Measurements from ENCODE around the gene TLR8. TPM values are rescaled to one million over a fixed set of nuclear protein-coding genes. Genes with fewer than 3 reads are reported as not detected.

Gene TLR8
- total RNA-seq, 1 donor from 2014 or later: 0.47 TPM

DNA sequence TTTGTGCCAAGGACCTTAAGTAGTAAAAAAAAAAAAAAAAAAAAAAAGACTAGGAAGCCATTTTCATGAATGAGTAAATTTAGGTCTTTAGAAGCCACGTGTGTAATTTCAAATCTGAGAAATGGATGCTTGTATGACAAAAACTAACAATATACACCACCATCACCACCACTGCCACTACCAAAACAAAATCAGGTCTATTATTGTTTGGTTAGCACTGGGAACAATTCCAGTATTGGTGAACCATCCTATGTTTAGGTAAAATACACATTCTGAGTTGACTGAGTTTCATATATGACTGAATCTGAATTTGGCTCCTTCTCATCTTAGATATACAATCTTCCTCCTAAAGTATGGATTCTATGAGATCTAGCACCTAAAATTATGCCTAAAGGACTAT lies 59.7 kb downstream of the TLR8 start:
- DNase-seq: no peak

DNA sequence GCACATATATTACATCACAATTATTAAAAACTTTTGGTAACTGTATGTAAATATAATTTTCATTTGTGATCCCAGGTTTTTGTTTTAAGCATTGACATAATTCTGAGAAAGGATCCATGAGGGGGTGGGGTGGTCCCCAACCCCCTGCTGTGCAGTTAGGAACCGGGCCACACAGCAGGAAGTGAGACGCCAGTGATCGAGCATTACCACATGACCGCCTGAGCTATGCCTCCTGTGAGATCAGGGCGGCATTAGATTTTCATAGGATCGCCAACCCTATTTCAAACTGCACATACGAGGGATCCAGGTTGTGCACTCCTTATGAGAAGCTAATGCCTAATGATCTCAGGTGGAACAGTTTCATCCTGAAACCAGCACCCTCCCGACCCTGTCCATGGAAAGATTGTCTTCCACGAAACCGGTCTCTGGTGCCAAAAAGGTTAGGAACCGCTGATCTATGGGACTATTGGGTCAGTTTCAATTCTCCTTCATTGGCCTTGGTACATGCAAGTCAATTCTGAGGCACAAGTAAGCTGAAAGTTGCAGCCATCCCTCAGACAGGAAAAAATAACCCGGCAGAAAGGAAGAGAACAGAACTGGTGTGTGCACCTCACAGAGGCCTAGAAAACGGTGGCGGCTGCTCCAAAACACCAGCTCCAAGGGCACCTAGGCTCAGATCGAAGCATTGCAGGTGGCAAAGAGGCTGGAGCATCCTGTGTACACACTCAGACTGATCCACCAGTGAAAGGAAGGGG lies 61.5 kb downstream of the TLR8 start:
- DNase-seq: no peak

DNA sequence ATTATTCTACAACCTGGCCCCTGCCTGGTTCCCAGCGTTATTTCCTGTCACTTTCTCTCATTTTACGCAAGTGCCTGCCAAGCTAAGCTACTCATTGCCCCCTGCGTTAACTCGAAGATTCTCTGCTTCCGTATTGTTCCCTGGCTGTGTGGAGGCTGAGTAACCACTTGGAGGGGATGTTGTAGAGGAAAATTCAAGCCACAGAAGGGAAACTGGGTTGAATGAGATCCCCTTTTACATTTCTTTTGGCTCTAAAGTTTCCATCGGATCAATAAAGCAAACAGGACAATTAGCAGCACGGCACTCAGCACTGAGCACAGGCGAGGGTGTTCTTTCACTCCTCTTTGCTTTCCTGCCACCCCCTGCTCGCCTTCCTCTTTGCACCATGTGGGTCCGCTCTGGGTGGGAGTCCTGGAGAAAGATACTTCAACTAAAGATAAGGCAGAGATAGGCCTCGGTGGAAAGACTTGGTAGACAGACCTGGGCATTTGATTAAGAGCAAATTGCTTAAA lies 64.3 kb downstream of the TLR8 start:
- peak; percentile 12 for DNase-seq

DNA sequence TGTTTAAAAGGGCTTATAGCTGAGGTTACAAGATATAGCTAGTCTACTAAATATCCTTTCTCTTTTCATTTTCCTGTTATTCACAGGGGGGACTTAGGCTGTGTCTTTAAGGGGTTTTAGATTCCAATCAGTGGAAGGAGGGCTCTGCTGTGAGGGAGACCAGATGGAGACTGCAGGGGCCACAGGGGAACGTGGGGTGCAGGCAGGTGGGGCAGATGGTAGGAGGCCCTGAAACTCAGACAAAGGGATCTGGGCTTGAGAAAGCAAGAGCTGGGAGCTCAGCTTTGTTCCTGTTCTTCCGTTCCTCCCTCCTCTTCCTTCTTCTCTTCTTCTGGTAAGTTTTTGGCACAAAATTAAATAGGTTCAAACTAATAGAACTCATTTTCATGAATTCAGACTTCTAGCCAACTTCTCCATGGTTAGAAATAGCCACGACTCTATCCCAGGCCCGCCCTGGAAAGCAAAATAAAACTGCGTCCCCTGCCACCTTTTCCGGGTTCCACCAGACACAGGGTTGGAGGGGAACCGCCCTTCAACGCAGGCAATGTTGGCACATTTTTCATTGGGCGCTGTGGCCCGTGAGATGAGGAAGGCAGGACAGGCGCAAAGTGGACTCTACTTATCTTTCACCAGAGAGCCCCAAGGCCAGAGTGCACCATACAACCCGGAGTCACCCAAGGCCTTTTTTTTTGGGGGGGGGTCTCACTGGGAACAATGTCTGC lies 65.0 kb downstream of the TLR8 start:
- no peak for DNase-seq

DNA sequence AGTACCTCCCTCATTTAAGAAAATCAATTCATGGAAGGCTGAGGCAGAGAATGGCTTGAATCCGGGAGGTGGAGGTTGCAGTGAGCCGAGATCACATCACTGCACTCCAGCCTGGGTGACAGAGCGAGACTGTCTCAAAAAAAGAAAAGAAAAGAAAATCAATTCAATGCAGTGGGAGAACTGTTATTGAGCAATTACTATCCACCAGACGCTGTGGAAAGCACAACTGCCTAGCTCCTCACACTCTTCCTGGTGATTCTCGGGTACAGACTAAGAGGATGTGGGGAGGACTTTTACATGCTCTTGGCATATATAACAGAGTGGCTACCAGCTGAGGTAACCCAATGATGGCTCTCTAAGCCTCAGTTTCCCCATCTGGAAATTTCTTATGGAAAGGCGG lies 65.8 kb downstream of the TLR8 start:
- no peak for DNase-seq

Other genes with a start within 250 kb of the TLR8 start
- gene PRPS2, start 115.2 kb upstream of the TLR8 start, total RNA-seq: 73.3 TPM
- 1.2 TPM for gene TLR7, start 39.5 kb upstream of the TLR8 start, total RNA-seq
- 4,817 TPM for gene TMSB4X, start 68.5 kb downstream of the TLR8 start, total RNA-seq
- 0.31 TPM for gene FAM9C, start 138.0 kb downstream of the TLR8 start, total RNA-seq